Stimulated activated CD8-positive, alpha-beta memory T cell treated with anti-CD3 and anti-CD28 coated beads, Interleukin-2, amount 100 ng/mL, for 1 hour (primary cell): ENCODE data around the gene MAB21L4.

Experiments
- DNase-seq, 2 donors: peaks; one replicate each; pipeline ENCODE4 v3.0.0-alpha.2; 2020; ENCODE audit warnings: low read depth in 2 of 2

The MAB21L4 gene

DNA sequence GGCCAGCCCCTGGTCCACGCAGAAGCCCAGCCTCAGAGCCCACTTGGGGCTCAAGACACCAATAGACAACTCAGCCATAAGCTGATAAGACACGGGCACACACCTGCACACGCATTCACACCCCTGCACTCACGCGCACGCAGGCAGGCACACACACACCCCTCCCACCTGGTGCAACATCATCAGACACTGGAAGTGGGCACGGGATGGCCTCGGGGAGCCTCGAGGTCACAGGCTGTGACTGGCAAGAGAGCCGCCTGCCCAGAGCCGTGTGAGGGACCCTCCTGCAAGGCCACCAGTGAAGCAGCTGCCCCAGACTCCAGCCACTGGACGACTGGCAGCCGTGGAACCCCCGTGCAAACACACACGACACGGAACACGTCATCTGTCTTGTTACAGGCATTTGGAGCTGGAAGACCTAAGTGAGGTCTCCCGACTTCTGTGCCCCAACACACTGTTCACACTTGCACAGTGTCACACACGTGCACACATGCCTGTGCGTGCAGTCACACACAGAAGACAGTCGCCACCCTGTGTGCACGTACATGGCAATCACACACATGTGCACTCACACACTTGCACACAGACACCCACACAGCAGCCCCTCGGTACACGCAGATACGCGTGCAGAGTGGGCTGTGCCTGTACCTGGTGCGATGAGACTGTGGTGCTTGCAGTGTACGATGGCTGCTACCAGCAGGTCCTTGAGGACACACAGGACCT lies 959 bp downstream of the MAB21L4 start:
- no peak for DNase-seq

DNA sequence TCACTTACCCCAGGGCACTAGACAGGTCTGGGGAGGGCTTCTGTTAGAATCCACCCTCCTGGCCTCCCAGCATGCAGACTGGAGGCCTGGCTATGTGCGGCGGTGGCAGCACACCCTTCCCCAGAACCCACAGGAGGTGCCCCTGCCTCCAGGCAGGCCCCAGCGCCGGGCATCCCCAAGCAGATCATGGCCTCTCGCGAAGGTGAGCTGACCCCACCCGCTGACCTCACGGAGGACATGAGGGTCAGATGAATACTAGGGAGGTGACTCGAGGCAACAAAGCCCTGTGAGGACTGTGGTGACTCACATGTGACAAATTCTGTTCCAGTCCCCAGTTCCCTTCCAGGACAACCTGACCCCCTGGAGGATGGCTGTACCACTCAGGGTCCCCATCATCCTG lies 1.9 kb downstream of the MAB21L4 start:
- DNase-seq, result no peak

DNA sequence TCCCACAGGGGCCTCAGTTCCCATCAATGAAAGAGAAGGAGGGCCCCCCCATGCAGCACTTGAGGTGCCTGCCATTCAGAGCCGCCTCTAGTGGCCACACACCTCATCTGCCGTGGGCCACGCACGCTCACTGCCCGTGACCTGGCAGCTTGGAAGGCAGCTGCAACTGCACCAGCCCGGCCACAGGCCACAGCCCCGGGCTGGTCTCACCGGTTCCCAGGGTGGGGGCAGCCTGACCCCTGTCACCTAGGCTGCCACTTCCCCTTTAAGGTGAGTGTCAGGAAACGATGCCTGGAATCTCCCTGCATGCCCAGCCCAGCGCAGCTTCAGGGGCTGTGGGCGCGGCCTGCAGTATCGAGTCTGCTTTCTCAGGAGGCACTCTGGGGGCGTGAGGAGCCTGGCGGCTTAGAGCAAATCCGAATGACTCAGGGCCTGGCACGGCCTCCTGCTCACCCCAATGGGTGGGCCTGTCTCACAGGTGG lies 2.6 kb downstream of the MAB21L4 start:
- no peak for DNase-seq

DNA sequence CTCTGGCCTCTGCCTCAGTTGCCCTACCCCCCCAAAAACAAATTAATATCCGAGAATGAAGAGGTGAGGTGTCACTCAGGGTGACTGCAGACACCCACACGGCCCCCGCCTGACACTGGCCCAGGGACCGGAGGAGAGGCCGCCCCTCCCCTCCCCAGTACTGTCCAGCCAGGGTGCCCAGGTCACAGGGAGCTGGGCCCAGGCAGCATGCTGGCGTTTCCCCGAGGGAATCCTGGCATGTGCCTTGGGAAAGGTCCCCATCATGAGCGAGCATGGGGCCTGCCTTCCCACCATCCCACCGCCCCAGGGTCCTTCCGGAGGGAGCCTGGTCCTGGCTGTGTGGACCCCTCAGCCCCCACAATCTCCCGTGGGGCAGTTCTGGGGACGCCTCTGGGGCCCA lies 3.0 kb downstream of the MAB21L4 start:
- no peak for DNase-seq

DNA sequence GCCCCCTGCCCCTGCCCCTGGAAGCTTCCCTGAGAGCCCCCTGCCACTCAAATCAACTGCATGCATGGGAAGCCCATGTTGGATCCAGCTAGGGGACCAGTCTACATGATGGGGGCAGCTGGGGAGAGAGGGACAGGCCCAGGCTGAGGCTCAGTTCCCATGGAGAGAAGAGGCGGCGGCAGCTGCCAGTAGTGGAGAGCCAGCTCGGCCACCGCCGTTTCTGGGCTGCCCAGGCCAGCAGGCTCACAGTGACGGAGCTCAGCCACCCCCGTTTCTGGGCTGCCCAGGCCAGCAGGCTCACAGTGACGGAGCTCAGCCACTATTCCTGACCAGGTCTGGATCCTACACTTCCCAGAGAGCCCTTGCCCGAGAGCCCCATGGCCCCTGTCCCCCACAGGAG lies 3.6 kb downstream of the MAB21L4 start:
- no peak for DNase-seq

DNA sequence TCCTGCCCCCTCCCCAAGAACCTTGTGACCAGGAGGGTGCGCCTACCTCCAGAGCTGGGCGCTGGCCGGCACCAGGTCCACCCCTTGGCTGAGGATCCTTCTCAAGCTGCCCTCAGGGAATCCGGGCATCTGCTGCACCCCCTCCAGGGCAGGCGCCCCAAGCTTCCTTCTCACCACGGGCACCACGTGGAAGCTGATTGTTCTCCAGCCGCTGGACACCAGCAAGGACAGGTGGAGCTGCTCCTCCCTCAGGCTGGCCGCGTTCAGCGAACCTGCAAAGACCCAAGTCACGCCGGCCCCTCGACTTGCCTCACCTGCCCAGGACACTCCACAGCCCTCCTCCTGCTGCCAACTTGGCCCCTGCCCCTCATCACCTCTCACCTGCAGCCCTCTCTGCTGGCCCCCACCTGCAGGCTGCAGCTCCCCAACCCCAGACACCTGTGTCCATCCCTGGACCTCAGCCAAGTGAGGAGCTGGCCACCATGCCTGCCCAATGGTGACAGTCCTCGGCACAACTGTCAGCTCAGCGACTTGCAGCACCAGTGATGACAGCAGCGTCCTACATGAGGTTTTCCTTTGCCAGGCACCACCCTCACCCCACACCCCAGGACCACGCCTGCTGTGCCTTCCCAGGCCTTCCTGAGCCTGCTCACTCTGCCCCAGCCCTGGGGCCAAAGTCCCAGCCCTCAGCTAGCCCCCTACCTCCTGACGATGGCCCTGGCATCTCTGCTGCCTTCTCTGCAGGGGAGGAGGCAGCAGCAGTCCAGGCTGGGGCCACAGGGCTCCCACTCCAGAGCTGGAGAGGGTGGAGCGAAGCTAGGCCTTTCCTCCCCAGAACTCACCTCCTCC lies 4.2 kb downstream of the MAB21L4 start:
- DNase-seq, result no peak

DNA sequence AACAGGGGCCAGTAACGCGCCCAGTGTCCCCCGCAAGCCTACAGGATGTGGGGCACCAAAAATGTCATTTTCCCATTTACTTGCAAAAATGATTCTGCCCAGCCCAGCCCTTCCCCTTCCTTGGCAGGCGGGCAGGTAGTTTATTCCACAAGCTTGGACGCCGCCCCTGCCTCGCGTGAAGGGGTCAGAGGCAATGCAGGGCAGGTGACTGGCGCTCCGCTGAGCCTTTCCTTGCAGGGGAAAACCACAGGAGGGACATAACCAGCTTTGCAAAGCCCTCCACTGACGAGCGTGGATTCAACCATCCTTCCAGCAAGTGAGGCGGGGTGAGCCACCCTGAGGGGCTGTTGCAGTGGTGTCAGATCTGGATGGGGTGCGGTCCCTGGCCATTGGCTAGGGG lies 5.3 kb downstream of the MAB21L4 start:
- DNase-seq, result no peak

DNA sequence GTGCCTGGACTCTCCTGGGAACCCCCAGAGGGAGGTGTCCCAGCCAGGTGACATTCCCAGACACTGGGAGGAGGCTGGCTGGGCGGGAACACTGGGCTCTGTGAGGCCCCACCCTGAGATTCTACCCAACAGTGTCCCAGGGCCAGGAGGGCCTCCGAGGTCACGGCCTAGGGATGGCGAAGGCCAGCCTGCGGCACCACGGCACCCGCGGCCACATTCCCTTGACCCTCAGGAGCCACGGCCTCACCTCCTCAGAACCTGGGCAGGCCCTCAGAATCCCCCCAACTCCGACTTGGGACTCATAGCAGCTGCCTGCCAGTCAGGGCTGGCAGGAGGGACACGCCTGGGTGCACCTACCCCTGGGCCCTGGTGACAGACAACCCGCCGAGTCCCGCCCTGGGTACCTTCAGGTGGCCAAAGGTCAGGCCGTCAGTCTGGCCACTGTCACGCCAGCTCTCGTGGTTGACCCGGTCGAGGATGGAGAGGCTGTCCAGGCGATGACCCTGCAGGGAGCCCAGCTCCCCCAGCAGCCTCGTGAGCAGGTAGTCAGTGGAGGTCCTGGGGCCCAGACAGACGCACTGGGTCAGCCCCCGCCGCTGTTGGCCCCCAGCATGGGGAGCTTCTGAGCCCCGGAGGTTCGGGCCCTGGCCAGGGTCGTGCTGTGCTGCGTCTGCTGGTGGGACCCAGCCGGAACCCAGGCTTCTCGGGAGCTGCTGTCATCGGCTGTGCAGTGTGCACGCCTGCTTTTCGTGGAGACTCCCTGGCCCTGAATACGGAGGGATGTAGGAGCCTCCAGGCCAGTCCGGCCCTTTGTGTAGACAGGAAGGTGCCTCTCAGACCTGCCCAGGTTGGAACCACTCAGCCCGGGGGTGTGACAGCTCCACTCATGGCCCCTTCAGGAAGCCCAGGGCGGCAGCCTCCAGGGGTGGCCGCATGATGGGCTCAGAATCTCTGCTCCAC lies 6.1 kb downstream of the MAB21L4 start:
- no peak for DNase-seq

DNA sequence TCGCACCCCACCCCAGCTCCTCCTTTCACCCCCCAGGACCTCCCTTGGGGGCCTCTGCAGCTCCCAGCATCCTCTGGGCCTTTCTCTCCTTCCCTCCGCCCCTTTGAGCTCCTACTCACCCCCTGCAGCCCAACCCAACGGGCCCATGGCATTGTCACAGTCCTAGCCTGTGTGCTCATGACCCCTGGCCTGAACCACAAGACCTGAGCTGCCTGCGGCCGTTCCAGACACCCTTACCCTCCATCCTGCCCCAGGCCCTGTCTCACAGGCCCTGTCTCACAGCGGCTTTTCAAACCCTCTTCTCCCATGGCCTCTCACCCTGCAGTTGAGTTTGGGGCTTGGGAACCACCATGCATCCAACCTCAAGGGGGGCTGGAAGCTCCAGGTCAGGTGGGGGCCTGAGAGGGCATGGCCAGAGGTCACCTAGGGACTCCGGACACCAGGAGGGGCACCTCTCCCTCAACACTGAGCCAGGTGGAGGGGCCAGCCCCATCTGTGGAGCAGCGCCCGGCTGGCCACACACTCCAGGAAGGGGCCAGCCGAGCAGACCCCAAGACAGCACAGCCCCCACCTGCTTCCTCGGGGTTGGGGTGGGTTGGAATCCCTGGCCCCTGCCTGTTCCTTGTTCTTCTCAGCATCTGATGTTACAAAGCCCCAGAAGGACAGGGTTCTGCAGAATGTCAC lies 6.9 kb downstream of the MAB21L4 start:
- DNase-seq, result no peak

DNA sequence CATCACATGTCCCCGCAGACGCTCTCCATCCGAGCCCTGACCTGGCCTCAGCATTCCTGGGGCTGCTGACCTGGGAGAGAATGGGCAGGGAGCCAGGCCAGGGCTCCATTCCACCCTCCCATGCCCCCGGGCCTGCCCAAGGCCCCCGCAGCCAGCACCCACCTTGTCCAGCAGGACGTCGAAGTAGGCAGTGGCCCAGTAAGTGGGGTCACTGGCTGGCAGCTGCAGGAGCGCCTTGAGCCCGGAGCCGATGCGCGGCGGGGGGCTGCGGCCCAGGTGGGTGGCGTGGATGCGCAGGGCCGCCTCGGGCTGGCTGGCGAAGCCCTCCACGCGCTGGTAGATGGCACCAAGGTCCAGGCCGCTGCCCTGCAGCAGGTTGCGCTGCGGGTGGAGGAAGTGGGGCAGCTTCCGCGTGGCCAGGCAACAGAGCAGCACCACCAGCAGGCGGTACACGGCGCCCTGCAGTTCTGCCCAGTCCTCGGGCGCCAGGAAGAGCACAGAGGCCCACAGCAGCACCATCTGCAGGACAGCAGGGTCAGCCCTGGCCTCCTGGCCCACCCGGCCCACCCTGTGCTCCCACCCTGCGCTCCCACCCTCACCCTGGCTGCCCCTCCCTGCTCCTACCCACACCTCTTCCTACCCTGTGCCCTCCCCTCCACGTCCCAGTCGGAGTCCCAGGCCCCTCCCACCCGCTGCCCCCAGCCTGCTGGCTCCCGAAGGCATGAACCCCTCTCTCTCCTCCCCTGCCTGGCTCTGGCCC lies 7.6 kb downstream of the MAB21L4 start:
- no peak for DNase-seq

DNA sequence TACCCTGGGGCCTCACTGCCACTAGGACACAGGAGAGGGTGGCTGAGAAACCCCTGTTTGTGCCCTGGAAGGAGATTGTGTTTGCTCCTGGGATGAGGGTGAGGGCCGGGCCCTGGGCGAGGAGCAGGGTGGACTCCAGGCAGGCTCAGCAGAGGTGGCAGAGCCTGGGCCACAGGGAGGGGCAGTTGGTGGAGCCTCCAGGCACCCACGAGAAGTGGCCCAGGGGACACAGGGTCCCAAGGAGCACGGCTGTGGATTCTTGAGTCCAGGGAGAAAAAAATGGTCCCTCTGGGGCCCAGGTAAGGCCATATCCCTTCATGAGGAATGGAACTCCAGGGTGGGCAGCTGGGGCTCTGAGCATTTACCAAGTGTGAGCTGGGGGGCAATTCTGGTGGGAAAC lies 8.3 kb downstream of the MAB21L4 start:
- DNase-seq, result no peak

DNA sequence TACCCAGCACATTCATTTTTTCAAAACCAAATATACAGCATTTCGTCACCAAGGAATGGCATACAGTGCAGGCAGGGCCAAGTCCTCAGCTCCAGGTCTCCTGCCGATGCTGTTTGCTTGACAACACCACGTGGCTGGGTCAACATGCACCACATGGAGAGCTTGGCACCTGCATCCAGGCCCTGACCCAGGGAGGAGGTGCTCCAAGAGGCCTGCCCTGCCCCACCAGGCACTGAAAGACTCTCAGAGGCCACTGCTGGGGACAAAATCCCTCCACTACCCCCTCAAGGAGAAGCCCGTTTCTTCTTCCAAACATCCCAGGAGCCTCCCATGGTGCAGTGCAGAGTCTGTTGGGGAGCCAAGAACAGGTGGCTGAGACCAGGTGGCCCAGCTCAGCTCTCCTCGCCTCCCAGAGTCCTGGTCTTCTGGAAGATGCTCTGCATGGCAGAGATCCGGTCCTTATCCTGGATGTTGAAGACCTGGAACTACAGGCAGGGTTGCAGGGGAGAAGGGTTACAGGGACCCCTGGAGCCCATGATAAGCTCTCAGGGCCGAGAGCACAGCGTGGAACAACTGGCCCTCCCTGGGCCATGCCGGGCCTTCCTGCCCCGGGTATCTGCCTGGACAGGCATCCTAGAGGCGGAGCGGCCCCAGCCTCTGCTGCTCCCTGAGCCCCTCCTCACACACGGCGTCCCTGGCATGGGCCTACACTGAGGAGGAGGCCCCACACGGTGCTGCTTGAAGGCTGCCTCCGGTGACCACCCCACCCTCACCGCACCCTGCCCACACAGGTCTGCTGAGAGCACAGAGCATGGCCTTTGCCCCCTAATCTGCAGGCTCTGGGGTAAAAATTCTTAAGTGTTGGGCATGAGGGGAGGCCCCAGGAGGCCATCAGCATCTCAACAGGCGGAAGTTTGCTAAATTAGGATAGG lies 9.0 kb downstream of the MAB21L4 start:
- DNase-seq, result no peak

DNA sequence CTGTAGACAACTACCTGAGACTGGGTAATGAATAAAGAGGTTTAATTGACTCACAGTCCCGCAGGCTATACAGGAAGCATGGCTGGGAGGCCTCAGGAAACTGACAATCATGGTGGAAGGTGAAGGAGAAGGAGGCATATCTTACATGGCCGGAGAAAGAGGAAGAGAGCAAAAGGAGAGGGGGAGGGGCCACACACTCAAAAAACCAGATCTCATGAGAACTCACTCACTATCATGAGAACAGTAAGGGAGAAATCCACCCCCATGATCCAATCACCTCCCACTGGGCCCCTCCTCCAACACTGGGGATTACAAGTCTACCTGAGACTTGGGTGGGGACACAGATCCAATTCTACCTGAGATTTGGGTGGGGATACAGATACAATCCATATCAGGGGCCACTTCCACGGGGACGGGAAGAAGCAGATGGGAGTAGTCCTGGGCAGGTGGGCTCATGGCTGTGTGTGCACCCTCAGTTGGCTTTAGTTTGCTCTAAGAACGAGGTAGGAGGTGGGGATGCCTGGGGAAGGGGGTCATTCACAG lies 9.9 kb downstream of the MAB21L4 start:
- no peak for DNase-seq

DNA sequence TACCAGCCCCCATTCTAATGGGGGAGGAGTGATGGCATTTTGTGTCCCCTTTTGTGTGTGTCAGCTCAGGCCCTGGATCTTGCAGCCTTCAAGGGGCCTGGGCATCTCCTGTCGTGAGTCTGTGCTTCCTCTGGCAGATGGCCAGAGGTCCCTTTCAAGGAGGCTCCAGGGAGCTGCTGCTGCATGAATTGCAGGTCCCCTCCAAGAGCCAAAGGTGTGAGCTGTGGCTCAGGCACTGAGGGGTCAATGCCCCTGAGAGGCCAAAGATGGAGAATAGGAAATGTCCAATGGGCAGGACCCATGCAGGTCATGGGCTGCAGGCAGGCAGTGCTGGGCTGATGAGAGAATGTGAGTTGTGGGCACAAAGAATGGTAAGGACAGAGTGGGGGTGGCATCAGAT lies 10.4 kb downstream of the MAB21L4 start:
- DNase-seq, result no peak

DNA sequence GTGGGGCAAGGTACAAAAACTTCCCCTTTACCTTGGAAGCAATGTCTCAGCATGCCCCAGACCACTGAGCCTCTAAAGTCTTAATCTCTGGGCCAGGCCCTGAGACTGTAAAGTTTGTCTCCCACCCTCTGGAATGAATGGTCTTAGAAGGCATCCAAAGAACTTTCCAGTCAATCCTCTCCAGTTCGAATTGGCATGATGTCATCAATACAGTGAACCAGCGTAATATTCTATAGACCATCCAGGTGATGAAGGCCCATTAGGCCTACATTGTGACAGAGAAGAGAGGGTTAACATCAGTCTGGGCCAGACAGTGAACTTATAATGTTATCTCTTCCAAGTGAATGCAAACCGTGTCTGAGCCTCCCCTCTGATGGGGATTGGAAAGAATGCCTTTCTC lies 11.2 kb downstream of the MAB21L4 start:
- no peak for DNase-seq

DNA sequence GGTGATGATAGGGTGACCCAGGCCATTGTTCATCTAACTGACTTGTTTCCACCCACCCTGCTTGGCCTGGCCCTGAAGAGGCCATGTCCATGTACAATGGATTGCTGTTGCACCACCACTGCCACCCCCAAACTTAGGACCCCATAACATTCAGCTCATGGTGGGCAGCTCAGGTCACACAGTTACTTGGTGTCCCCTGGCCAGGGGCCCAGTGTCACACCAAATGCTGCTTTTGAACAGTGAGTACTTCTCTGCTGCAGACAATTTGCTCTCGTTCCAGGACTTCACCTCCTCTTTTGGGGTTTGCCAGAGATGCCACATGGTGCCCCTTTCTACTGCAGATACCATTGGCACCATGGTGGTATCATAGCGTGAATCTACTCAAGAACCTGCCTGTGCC lies 11.7 kb downstream of the MAB21L4 start:
- no peak for DNase-seq

DNA sequence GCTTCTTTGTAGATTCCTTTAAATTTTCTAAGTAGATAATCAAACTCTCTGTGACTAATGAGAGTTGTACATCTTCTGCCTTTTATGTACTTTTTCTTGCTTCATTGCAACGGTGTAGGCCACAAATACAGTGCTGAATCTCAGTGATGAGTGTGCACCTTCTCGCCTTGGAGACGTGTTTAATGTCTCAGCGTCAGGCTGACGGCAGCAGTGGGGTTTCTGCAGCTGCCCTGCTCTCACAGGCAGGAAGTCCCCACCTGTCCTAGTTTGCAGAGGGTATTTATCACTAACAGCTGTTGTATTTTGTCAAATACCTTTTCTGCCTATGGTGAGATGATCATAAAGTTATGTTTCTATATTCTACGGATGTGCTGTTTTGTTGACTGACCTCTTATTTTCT lies 14.0 kb downstream of the MAB21L4 start:
- no peak for DNase-seq

DNA sequence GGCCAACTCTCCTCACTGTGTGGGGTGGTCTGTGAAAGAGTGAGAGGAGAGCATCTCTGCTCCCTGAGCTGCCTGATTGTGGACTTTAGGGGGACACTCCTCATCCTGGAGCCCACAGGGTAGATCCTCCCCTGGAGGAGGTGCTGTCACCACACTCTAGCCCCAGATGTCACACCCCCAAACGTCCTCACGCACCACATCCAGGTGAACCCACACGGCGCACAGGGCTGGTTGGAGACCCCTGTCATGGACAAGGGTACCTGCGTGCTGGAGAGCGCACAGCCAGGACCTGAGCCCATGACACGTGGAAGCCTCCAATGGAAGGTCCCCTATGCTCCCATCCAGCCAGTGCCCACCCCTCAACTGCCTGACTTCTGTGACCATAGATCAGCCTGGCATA lies 16.9 kb downstream of the MAB21L4 start:
- no peak for DNase-seq

DNA sequence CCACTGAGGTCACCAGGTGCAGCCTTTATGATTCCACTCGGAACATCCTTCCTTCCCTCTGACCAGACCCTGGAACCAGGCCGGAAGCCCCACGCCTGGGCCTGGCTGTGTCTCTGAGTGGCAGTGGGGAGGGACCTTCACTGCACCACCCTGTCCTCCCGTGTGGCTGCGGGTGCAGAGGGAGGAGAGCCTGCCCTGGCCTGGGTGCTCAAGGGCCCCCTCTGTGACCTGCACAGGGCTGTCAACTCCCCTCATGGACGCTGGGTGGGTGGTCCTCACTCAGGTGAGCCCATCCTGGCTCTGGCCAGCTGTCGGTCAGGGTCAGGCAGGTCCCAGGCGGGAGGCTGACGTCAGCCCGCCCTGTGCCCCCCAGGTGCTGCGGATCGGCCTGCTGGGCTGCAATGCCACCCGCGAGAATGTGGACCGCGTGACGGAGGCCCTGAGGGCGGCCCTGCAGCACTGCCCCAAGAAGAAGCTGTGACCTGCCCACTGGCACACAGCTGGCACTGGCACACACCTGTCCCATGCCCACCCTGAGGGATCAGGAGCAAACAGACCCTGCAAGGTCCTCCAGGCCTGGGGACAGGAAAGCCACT lies 17.5 kb downstream of the MAB21L4 start:
- no peak for DNase-seq
